Umbilical cord (tissue), 2 donors: Measurements from ENCODE around the gene ARHGDIB. TPM values are rescaled to one million over a fixed set of nuclear protein-coding genes. Genes with fewer than 3 reads are reported as not detected.

Experiments used
- DNase-seq: peaks from one replicate; pipeline ENCODE4 v3.0.0-alpha.2; 2015; ENCODE audit warnings: low spot score
- total RNA-seq: library from RNA; depleted of rRNA; stranded (reverse); fragments of >200 nt; gene quantifications from one replicate; pipeline ENCODE4 v1.2.3, GENCODE V29; 2014; ENCODE audit warnings: low replicate concordance; ENCODE audit not compliant: insufficient read depth

ARHGDIB gene
- total RNA-seq, 1 donor from 2014 or later, result 60.2 TPM

- DNase-seq, result no peak
These were observed 4.5 kb downstream of the ARHGDIB start for GRCh38 chr12:14956905-14957304.

- peak; percentile 36 for DNase-seq
These were observed 5.1 kb downstream of the ARHGDIB start for GRCh38 chr12:14956024-14956891.

- DNase-seq, result no peak
These were observed 7.1 kb downstream of the ARHGDIB start for GRCh38 chr12:14954269-14954668.

GRCh38 chr12:14953752-14954151 lies 7.6 kb downstream of the ARHGDIB start:
- DNase-seq, result no peak

GRCh38 chr12:14952299-14952921 lies 9.0 kb downstream of the ARHGDIB start:
- peak; percentile 75 for DNase-seq

- no peak for DNase-seq
These were observed 9.6 kb downstream of the ARHGDIB start for GRCh38 chr12:14951851-14952250.

GRCh38 chr12:14950982-14951746 lies 10.2 kb downstream of the ARHGDIB start:
- DNase-seq, result peak; percentile 90

GRCh38 chr12:14950421-14950820 lies 11.0 kb downstream of the ARHGDIB start:
- no peak for DNase-seq

- DNase-seq, result no peak
These were observed 11.8 kb downstream of the ARHGDIB start for GRCh38 chr12:14949631-14950030.

- peak; percentile 94 for DNase-seq
These were observed 12.7 kb downstream of the ARHGDIB start for GRCh38 chr12:14948672-14949071.

- DNase-seq, result no peak
These were observed 14.5 kb downstream of the ARHGDIB start for GRCh38 chr12:14946861-14947260.

- no peak for DNase-seq
These were observed 15.2 kb downstream of the ARHGDIB start for GRCh38 chr12:14946162-14946561.

- DNase-seq, result no peak
These were observed 19.0 kb downstream of the ARHGDIB start for GRCh38 chr12:14942196-14942931.

GRCh38 chr12:14941369-14941768 lies 20.0 kb downstream of the ARHGDIB start:
- DNase-seq, result no peak

- no peak for DNase-seq
These were observed 23.1 kb downstream of the ARHGDIB start, which contains the start of gene ERP27 for GRCh38 chr12:14938301-14938700. ERP27 (minus strand) TSS chr12:14938537; CDS start chr12:14938508, 29 bp downstream.

GRCh38 chr12:14937689-14938088 lies 23.7 kb downstream of the ARHGDIB start:
- DNase-seq, result no peak

GRCh38 chr12:14937014-14937413 lies 24.4 kb downstream of the ARHGDIB start:
- DNase-seq, result no peak

- DNase-seq, result no peak
These were observed 25.1 kb downstream of the ARHGDIB start for GRCh38 chr12:14936224-14936861.

GRCh38 chr12:14935031-14935430 lies 26.4 kb downstream of the ARHGDIB start:
- DNase-seq, result no peak

- no peak for DNase-seq
These were observed 26.9 kb downstream of the ARHGDIB start for GRCh38 chr12:14934511-14934910.
